Measurements from ENCODE around the gene PDGFB.

PDGFB gene

GRCh38 chr22:39207141-39208012 lies 37.4 kb downstream of the PDGFB start:
- peaks cover 13% of the 10 kb centered on the region for H3K4me1 ChIP-seq (ENCODE audit: insufficient read depth, insufficient read length)
- no peak for DNase-seq (ENCODE audit: low read depth, low spot score)
- TF ChIP-seq ZNF274 (IDR thresholded peaks at IDR 0.05; ENCODE audit: low read depth, low read length) = no peak
- no peak for TF ChIP-seq YY1 (IDR thresholded peaks at IDR 0.05; ENCODE audit: insufficient read depth, insufficient read length)
- no peak for TF ChIP-seq SUZ12 (IDR thresholded peaks at IDR 0.05; ENCODE audit: extremely low read depth, insufficient read depth, insufficient read length)

DNA sequence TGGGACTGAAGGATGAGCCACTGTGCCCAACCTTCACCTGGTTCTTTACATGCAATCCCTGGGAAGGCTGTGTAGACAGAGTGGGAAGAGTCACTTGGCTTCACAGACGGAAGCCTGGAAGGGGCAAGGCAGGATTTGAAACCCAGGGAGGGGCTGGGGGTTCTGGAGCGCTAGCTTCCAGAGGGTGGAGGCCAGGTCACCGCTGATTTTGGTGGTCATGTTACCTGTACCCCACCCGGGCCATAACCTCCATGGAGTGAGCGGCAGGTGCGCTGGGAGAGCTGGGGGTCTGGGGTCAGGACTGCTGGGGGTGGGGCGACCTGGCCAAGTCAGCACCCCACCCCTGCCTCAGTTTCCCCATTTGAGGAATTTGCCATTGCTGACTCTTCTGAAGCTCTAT lies 38.3 kb downstream of the PDGFB start:
- no peaks in the 10 kb centered on the region for H3K27me3 ChIP-seq (ENCODE audit: insufficient read depth, insufficient read length)
- no peak for DNase-seq (ENCODE audit: low read depth, low spot score)
- H3K4me3 ChIP-seq (ENCODE audit: insufficient read length, low read depth) = no peak overlapping the region
- H3K4me1 ChIP-seq (ENCODE audit: insufficient read depth, insufficient read length) = peaks cover 13% of the 10 kb centered on the region
- H3K36me3 ChIP-seq (ENCODE audit: insufficient read depth, insufficient read length, low read length) = no peaks in the 10 kb centered on the region
- no peak overlapping the region for H3K9ac ChIP-seq (ENCODE audit: insufficient read length, low read depth)
- no peaks in the 10 kb centered on the region for H3K9me3 ChIP-seq (ENCODE audit: insufficient read depth, low read length)
- TF ChIP-seq YY1 (IDR thresholded peaks at IDR 0.05; ENCODE audit: insufficient read depth, insufficient read length) (no peak), SUZ12 (IDR thresholded peaks at IDR 0.05; ENCODE audit: extremely low read depth, insufficient read depth, insufficient read length) (no peak), ZNF274 (IDR thresholded peaks at IDR 0.05; ENCODE audit: low read depth, low read length) (no peak)

More at GRCh38 chr22:39207141-39208012, 37.4 kb downstream of the PDGFB start:
- no peaks in the 10 kb centered on the region for H3K9me3 ChIP-seq (ENCODE audit: insufficient read depth, low read length)
- H3K9ac ChIP-seq (ENCODE audit: insufficient read length, low read depth) = no peak overlapping the region
- H3K36me3 ChIP-seq (ENCODE audit: insufficient read depth, insufficient read length, low read length) = no peaks in the 10 kb centered on the region
- H3K4me3 ChIP-seq (ENCODE audit: insufficient read length, low read depth) = no peak overlapping the region
- H3K27me3 ChIP-seq (ENCODE audit: insufficient read depth, insufficient read length) = no peaks in the 10 kb centered on the region

DNA sequence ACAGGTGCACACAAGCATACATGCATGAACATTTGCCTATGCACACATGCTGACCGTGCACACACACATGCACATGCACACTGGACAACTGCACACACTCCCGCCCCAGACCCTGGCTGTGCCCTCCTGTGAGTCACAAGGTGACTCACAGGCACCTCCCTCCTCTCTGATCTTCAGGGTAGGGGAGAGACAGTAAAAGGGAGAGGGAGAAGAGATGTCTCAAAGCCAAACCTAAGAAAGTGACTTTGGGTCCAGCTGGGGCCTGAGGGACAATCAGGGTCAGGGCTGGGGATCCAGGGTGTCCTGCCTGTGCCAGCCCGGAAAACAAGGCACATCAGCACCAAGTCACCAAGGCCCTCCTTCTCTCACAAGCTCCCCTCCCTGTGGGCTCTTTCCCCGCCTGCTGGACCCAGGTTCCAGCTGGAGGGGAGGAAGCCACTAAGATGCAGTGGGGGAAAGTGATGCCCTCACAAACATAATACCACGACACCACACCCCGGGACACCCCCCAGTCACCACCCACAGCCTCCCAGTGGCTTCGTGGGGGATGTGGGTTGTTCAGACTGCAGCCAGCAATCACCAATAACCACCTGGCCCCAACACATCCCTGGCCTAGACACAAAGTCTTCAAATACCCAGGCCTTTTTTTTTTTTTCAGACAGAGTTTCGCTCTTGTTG lies 39.3 kb downstream of the PDGFB start:
- Histone ChIP-seq H3K36me3 (ENCODE audit: insufficient read depth, insufficient read length, low read length) (no peaks in the 10 kb centered on the region), H3K27me3 (ENCODE audit: insufficient read depth, insufficient read length) (no peaks in the 10 kb centered on the region), H3K9me3 (ENCODE audit: insufficient read depth, low read length) (no peaks in the 10 kb centered on the region), H3K9ac (ENCODE audit: insufficient read length, low read depth) (no peak overlapping the region), H3K4me3 (ENCODE audit: insufficient read length, low read depth) (no peak overlapping the region), H3K4me1 (ENCODE audit: insufficient read depth, insufficient read length) (peaks cover 13% of the 10 kb centered on the region)
- TF ChIP-seq ZNF274 (IDR thresholded peaks at IDR 0.05; ENCODE audit: low read depth, low read length) (no peak), SUZ12 (IDR thresholded peaks at IDR 0.05; ENCODE audit: extremely low read depth, insufficient read depth, insufficient read length) (no peak), YY1 (IDR thresholded peaks at IDR 0.05; ENCODE audit: insufficient read depth, insufficient read length) (no peak)
- no peak for DNase-seq (ENCODE audit: low read depth, low spot score)

GRCh38 chr22:39204216-39204615 lies 40.6 kb downstream of the PDGFB start:
- no peaks in the 10 kb centered on the region for H3K27me3 ChIP-seq (ENCODE audit: insufficient read depth, insufficient read length)
- H3K9me3 ChIP-seq (ENCODE audit: insufficient read depth, low read length) = no peaks in the 10 kb centered on the region
- H3K36me3 ChIP-seq (ENCODE audit: insufficient read depth, insufficient read length, low read length) = no peaks in the 10 kb centered on the region
- no peak overlapping the region for H3K9ac ChIP-seq (ENCODE audit: insufficient read length, low read depth)
- TF ChIP-seq YY1 (IDR thresholded peaks at IDR 0.05; ENCODE audit: insufficient read depth, insufficient read length) = no peak
- no peak for TF ChIP-seq ZNF274 (IDR thresholded peaks at IDR 0.05; ENCODE audit: low read depth, low read length)
- no peak for TF ChIP-seq SUZ12 (IDR thresholded peaks at IDR 0.05; ENCODE audit: extremely low read depth, insufficient read depth, insufficient read length)
- DNase-seq (ENCODE audit: low read depth, low spot score) = no peak
- peaks cover 13% of the 10 kb centered on the region for H3K4me1 ChIP-seq (ENCODE audit: insufficient read depth, insufficient read length)
- no peak overlapping the region for H3K4me3 ChIP-seq (ENCODE audit: insufficient read length, low read depth)

DNA sequence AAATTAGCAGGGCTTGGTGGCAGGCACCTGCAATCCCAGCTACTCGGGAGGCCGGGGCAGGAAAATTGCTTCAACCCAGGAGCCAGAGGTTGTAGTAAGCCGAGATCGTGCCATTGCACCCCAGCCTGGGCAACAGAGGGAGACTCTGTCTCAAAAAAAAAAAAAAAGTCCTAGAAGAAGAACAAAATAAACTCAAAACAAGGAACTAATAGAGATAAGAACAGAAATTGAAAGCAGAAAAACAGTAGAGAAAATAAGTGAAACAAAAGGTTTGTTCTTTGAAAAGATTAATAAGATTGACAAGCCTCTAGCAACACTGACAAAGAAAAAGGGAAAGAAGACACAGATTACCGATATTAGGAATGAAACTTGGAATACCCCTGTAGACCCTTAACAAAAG lies 47.2 kb downstream of the PDGFB start:
- TF ChIP-seq SUZ12 (IDR thresholded peaks at IDR 0.05; ENCODE audit: extremely low read depth, insufficient read depth, insufficient read length) = no peak
- TF ChIP-seq ZNF274 (IDR thresholded peaks at IDR 0.05; ENCODE audit: low read depth, low read length) = no peak
- TF ChIP-seq YY1 (IDR thresholded peaks at IDR 0.05; ENCODE audit: insufficient read depth, insufficient read length) = no peak
- peaks cover 5% of the 10 kb centered on the region; the same call in 1 of the 2 replicates for H3K9me3 ChIP-seq (ENCODE audit: insufficient read depth, low read length)
- H3K36me3 ChIP-seq (ENCODE audit: insufficient read depth, insufficient read length, low read length) = no peaks in the 10 kb centered on the region
- no peaks in the 10 kb centered on the region for H3K27me3 ChIP-seq (ENCODE audit: insufficient read depth, insufficient read length)
- no peak overlapping the region for H3K9ac ChIP-seq (ENCODE audit: insufficient read length, low read depth)
- DNase-seq (ENCODE audit: low read depth, low spot score) = no peak
- no peak overlapping the region for H3K4me3 ChIP-seq (ENCODE audit: insufficient read length, low read depth)
- no peaks in the 10 kb centered on the region for H3K4me1 ChIP-seq (ENCODE audit: insufficient read depth, insufficient read length)

GRCh38 chr22:39194098-39194497 lies 50.7 kb downstream of the PDGFB start:
- no peak for TF ChIP-seq ZNF274 (IDR thresholded peaks at IDR 0.05; ENCODE audit: low read depth, low read length)
- no peak for TF ChIP-seq SUZ12 (IDR thresholded peaks at IDR 0.05; ENCODE audit: extremely low read depth, insufficient read depth, insufficient read length)
- TF ChIP-seq YY1 (IDR thresholded peaks at IDR 0.05; ENCODE audit: insufficient read depth, insufficient read length) = no peak
- no peak for DNase-seq (ENCODE audit: low read depth, low spot score)
- Histone ChIP-seq H3K4me3 (ENCODE audit: insufficient read length, low read depth) (no peak overlapping the region), H3K4me1 (ENCODE audit: insufficient read depth, insufficient read length) (no peaks in the 10 kb centered on the region), H3K27me3 (ENCODE audit: insufficient read depth, insufficient read length) (no peaks in the 10 kb centered on the region), H3K9ac (ENCODE audit: insufficient read length, low read depth) (no peak overlapping the region), H3K36me3 (ENCODE audit: insufficient read depth, insufficient read length, low read length) (no peaks in the 10 kb centered on the region), H3K9me3 (ENCODE audit: insufficient read depth, low read length) (peaks cover 5% of the 10 kb centered on the region; the same call in 1 of the 2 replicates)

GRCh38 chr22:39188809-39189208 lies 56.0 kb downstream of the PDGFB start:
- Histone ChIP-seq H3K36me3 (ENCODE audit: insufficient read depth, insufficient read length, low read length) (no peaks in the 10 kb centered on the region), H3K4me3 (ENCODE audit: insufficient read length, low read depth) (no peak overlapping the region), H3K27me3 (ENCODE audit: insufficient read depth, insufficient read length) (no peaks in the 10 kb centered on the region), H3K4me1 (ENCODE audit: insufficient read depth, insufficient read length) (no peaks in the 10 kb centered on the region), H3K9me3 (ENCODE audit: insufficient read depth, low read length) (no peaks in the 10 kb centered on the region), H3K9ac (ENCODE audit: insufficient read length, low read depth) (no peak overlapping the region)
- TF ChIP-seq ZNF274 (IDR thresholded peaks at IDR 0.05; ENCODE audit: low read depth, low read length) = no peak
- TF ChIP-seq SUZ12 (IDR thresholded peaks at IDR 0.05; ENCODE audit: extremely low read depth, insufficient read depth, insufficient read length) = no peak
- no peak for DNase-seq (ENCODE audit: low read depth, low spot score)

Measured in NT2/D1 (cell line).